Measurements from ENCODE around the gene FRMD4B. TPM values are rescaled to one million over a fixed set of nuclear protein-coding genes. Genes with fewer than 3 reads are reported as not detected.
A peak's percentile ranks its signal among the peaks of the same experiment; 100 is the strongest.

Gene FRMD4B
- total and polyA plus RNA-seq, 10 of the 15 experiments (the other 5 are each of a cell fraction or from before 2014, with no cell fraction given), result 3.9 to 11.4 (median 8.0) TPM

DNA sequence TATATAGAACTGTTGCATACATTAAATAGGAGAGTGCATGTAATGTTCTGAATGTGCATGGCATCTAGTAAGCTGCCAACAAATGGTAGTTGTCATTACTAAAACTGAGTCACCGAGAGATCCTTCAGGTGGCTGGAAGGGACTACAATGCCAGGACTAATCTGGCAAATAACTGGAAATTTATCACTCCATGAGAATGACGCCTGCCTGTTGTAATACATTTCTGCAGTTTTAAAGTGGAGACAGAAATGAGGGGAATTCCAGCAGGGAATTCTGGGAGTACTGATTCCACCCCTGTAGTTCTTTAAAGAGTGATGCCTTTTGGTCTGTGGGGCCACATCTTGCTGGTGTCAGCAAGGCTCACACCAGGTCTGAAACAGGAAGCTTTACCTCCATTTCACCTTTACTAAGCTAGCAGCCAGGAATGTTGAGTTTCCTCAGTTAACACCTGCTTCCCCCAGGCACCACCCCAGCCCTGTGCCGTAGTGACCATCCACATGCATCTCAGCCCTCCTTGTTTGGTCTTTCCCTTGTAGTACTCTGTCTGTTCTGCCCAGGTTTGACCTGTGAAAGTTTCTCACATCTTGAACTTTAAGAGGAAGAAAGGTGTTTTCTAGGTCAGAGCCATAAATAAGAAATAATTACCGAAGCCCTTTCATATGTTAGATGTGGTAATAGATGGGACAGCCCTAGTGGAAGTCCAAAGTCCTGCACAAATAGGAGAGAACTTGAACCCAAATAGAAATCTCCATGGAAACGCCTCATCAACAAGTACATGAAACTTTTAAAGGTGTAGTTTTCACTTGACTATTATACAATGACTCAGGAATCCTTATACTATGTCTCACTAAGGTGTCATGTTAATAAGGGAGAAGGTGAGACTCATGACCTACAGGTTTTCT is 206.8 kb downstream of the FRMD4B start (continued):
- TF ChIP-seq RELB (IDR thresholded peaks at IDR 0.05; ENCODE audit: low read depth), result peak; percentile 46
- TF ChIP-seq ZBTB4 (CRISPR knock-in tag; IDR thresholded peaks at IDR 0.05), result no peak
- no peak for TF ChIP-seq SUPT20H (IDR thresholded peaks at IDR 0.05; ENCODE audit: borderline replicate concordance, control insufficient read depth, low read depth, low read length)
- TF ChIP-seq, protein P1, sequence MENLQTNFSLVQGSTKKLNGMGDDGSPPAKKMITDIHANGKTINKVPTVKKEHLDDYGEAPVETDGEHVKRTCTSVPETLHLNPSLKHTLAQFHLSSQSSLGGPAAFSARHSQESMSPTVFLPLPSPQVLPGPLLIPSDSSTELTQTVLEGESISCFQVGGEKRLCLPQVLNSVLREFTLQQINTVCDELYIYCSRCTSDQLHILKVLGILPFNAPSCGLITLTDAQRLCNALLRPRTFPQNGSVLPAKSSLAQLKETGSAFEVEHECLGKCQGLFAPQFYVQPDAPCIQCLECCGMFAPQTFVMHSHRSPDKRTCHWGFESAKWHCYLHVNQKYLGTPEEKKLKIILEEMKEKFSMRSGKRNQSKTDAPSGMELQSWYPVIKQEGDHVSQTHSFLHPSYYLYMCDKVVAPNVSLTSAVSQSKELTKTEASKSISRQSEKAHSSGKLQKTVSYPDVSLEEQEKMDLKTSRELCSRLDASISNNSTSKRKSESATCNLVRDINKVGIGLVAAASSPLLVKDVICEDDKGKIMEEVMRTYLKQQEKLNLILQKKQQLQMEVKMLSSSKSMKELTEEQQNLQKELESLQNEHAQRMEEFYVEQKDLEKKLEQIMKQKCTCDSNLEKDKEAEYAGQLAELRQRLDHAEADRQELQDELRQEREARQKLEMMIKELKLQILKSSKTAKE (IDR thresholded peaks at IDR 0.05; ENCODE audit: low read depth, poor library complexity, severe bottlenecking), result peak; percentile 49
- peak; percentile 49; the same call in 1 of the 2 replicates for TF ChIP-seq TCF7 (IDR thresholded peaks at IDR 0.05; ENCODE audit: borderline replicate concordance)
- no peak for TF ChIP-seq MXI1 (IDR thresholded peaks at IDR 0.05; ENCODE audit: low read depth, low read length)
- TF ChIP-seq NFYB (IDR thresholded peaks at IDR 0.05; ENCODE audit: insufficient read depth, low read depth, low read length), result no peak
- no peak for TF ChIP-seq ZBED1 (IDR thresholded peaks at IDR 0.05; ENCODE audit: borderline replicate concordance)
- TF ChIP-seq IKZF1 (conservative IDR thresholded peaks at IDR 0.05), result peak; percentile 60
- TF ChIP-seq, protein P2, sequence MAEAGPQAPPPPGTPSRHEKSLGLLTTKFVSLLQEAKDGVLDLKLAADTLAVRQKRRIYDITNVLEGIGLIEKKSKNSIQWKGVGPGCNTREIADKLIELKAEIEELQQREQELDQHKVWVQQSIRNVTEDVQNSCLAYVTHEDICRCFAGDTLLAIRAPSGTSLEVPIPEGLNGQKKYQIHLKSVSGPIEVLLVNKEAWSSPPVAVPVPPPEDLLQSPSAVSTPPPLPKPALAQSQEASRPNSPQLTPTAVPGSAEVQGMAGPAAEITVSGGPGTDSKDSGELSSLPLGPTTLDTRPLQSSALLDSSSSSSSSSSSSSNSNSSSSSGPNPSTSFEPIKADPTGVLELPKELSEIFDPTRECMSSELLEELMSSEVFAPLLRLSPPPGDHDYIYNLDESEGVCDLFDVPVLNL (IDR thresholded peaks at IDR 0.05; ENCODE audit: low read depth, low read length), result no peak
- TF ChIP-seq ATF7 (IDR thresholded peaks at IDR 0.05; ENCODE audit: low read depth), result peak; percentile 85
- no peak for TF ChIP-seq BRCA1 (IDR thresholded peaks at IDR 0.05; ENCODE audit: low read depth, low read length)
- TF ChIP-seq IKZF2 (IDR thresholded peaks at IDR 0.05), result peak in 1 of 2 experiments; percentile 45; a peak in 2 of 4 replicates
- TF ChIP-seq BHLHE40 (IDR thresholded peaks at IDR 0.05; ENCODE audit: borderline replicate concordance in 1 of 2, low read depth in 2 of 2, low read length in 1 of 2), result no peak
- TF ChIP-seq, protein P3, sequence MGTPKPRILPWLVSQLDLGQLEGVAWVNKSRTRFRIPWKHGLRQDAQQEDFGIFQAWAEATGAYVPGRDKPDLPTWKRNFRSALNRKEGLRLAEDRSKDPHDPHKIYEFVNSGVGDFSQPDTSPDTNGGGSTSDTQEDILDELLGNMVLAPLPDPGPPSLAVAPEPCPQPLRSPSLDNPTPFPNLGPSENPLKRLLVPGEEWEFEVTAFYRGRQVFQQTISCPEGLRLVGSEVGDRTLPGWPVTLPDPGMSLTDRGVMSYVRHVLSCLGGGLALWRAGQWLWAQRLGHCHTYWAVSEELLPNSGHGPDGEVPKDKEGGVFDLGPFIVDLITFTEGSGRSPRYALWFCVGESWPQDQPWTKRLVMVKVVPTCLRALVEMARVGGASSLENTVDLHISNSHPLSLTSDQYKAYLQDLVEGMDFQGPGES (IDR thresholded peaks at IDR 0.05), result no peak
- no peak; the same call in 1 of the 2 replicates for TF ChIP-seq DPF2 (IDR thresholded peaks at IDR 0.05)
- peak; percentile 90 for TF ChIP-seq MTA2 (IDR thresholded peaks at IDR 0.05; ENCODE audit: low read depth)
- TF ChIP-seq FOXK2 (IDR thresholded peaks at IDR 0.05), result no peak
